ENCODE results near the gene LMF1.

LMF1 gene

GRCh38 chr16:1002399-1003166, 31.8 kb upstream of the LMF1 start:
- DNase-seq (peak; percentile 89), ATAC-seq (peak; percentile 85)

DNA sequence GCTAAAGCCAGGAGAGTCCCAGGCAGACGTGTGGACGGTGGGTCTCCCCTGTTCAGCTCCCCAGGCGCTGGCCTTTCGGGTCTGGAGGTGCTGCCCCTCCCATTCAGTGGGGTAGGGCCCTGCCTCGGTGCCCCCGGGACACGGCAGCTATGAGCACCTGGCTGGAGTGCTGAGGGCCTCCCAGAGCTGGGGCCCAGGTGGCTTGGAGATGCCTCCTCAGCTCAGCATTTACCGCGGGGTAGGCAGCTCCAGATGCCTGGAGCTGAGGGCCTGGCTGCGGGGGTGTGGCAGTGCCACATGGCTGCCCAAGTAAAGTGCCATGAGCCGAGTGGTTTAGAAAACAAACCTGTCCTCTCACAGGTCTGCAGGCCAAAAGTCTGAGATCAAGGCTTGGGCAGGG, 30.3 kb upstream of the LMF1 start:
- ATAC-seq: no peak
- no peak for DNase-seq

GRCh38 chr16:1000608-1001007, 29.8 kb upstream of the LMF1 start:
- DNase-seq (no peak), ATAC-seq (no peak)

DNA sequence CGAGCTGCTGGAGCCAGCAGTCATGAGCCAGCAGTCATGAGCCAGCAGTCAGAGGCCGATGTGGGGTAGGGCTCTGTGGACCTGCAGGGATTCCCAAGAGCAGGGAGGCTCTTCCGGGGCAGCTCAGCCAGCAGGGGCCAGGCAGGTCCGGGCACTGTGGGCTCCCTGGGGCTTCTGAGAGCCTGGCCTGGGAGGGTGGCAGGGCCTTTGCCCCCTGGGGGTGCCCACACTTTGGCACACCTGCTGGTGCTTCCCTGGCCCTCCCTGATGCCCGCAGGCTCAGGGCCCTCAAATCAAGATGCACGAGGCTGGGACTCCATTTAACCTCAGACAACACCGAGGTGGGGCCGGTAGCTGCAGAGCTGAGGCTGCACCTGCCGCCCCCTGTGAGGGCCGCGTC, 28.9 kb upstream of the LMF1 start:
- ATAC-seq (no peak), DNase-seq (no peak)

GRCh38 chr16:998615-999014, 27.8 kb upstream of the LMF1 start:
- DNase-seq (no peak), ATAC-seq (no peak)

DNA sequence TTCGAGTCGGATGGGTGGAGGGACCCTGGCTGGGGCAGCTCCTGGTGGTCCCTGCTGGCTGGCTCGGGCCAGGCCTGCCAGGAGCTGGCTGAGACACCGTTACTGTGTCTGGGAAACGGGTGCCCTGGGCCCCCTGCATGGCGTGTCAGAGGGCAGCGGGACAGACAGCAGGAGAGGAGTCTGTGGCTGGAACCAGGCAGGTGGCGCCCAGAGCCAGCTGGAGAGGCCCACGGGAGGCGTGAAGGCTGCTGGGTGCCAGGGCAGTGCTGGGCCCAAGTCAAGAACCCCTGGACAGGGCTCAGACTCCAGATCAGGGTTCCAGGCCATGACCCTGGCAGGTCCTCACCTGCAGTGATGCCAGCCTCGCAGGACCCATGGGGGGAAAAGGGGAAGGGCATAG, 27.4 kb upstream of the LMF1 start:
- ATAC-seq (no peak), DNase-seq (peak; percentile 33)

DNA sequence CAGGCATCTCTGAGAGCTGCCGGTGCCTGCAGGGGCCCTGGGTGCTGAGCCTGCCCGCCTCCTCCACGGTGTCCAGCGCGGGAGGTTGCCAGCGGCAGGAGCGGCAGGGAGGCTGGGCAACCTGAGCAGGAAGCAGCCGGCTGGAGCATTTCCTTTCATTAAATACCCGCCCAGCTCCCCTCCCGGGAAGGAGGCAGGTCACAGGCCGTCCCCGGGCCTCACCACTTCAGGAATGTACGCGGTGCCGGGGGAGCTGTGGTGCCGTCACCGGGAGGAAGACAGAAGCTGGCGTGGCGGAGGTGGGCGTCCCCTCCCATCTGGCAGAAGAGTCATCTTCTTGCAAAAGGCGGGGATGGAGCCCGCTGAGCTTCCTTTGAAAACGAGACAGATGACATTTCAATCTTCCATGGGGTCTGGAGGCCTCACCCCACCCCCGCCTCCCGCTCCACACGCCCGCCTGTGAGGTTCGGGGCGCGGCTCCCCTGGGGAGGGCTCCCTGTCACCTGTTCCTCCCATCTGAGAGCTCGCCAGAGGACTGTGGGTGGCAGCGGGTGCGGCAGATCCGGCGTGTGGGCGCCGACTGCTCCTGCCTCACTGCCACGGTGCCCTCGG, 26.8 kb upstream of the LMF1 start:
- ATAC-seq (peak; percentile 53), DNase-seq (peak; percentile 59)

- DNase-seq (no peak), ATAC-seq (no peak)
Measured at GRCh38 chr16:996681-997080, 25.9 kb upstream of the LMF1 start.

- DNase-seq: no peak
- ATAC-seq: no peak
Measured at GRCh38 chr16:995783-996182, 25.0 kb upstream of the LMF1 start.

DNA sequence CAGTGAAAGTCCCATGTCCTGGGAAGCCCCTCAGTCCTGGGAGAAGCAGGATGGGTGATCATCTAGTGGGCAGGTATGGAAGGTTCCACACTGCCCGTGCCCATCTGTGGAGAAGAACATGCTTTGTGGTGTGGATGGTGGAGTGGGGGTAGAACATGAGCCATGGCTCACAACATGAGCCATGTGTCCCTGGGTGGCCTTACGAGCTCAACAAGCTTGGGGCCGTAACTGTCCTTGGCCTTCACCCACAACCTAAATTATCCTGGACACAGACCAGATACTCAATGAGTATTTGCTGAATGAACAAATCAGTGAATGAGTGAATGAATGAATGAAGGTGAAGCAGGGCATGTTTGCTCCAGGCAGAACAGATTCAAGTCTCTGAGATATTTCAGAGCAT, 24.3 kb upstream of the LMF1 start:
- ATAC-seq (no peak), DNase-seq (no peak)

GRCh38 chr16:993731-994130, 22.9 kb upstream of the LMF1 start:
- no peak for DNase-seq

GRCh38 chr16:991773-992172, 21.0 kb upstream of the LMF1 start:
- no peak for ATAC-seq
- DNase-seq: no peak

More at GRCh38 chr16:993731-994130, 22.9 kb upstream of the LMF1 start:
- ATAC-seq: no peak

DNA sequence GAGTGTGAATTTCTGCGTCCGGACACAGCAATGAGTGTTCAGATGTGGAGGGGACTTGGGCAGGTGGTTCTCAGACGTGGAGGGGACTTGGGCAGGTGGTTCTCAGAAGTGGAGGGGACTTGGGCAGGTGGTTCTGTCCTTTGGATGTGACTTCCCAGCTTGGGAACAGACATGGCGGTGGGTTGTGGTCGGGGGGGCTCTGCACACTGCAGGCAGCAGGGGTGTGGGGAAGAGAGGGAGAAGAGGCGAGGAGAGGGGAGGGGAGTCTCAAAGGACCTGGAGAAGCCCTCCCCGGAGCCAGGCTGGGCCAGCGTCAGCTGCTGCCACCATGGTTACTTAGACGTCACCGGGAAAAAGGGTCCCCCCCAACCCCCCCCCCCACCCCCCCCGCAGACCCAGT, 20.6 kb upstream of the LMF1 start:
- ATAC-seq (no peak), DNase-seq (no peak)

DNA sequence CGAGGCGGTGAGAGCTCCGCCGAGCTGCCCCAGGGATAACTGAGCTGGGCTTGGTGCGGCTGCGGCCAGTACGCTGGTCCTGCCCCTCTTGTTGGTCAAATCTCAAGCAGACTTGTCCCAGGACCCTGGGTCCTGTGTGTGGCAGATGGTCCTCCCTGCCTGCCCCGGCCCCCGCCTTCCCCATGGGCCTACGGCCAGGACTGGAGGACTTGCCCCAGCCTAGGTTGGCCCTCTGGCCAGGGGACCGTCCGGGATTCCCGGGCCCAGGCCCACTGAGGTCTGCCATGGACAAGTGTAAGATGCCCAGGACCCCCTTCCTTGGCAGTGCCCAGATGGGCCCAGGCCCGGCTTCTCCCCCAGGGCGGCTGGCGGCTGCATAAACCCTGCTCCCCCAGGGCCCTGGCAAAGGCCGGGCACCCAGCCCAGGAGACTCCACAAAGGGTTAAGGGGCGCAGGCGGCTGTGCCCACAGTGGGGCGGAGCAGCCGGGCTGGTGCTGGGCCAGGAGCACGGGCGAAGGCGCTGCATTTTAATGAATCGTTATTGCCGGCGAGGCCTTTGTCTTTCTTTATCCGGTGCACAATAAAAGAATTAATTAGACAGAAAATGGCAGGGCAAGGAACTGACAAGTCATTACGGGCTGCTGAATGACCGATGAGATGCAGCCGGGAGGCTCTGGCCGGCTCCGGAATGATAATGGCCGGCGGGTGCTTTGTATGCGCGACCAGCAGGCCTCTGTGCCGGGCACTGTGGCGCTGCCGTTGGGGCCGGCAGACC, 19.9 kb upstream of the LMF1 start:
- ATAC-seq (no peak), DNase-seq (no peak)

DNA sequence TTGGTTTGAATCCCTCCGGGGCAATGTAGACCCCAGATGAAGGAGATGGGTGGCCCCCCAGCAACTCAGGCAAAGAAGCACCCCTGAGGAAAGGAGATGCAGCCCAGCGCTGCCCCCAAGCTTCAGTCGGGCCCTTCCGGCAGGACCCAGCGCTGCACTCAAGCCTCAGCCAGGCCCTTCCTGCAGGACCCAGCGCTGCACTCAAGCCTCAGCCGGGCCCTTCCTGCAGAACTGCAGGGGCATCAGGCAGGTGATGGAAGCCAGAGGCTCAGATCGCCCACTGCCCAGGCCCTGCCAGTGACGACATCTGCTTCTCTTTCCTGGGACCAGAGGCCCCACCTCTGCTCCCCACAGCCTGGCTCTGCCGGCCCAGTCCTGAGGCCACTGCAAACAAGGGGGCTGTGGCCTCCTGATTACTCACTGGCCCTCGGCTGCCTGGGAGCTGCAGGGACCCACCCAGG, 18.6 kb upstream of the LMF1 start:
- ATAC-seq (no peak), DNase-seq (no peak)

DNA sequence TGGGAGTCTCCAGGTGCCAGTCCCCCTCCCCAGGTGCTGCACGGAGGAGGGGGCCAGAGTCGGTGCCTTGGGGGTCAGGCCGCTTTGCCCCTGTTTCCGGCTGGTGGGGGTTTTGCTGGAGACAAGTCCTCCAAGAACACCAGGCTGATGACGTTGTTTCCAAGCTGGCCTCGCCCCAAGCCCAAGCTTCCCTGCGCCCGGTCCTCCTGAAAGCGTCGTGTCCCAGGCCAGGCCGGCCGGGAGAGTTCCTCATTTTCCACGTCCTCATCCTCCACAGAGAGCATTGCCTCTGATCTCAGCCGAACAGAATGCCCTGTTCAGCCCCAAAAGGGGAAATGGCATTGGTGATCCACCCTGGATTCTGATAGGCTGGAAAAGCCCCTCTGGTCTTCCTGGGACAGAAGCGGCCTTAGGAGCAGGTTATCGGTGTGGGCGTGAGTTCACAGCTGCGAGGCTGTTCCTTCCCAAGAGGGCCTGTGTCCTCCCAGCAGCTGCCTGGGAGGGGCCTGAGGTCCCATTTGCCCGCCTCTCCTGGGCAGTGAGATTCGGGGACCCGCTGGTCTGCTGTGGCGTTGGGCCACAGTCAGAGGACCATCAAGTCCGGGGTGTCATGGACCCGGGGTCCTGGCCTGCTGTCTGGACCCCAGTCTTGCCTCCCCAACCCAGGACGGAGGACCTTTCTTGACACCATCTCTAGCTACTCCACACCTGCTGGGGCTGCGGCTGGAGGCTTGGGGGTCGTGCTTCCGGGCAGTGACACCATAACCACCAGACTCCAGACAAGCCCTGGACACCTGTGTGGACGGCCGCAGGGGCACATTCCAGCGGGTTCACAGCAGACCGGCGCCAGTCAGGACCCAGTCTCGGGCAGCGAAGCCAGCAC, 17.9 kb upstream of the LMF1 start:
- ATAC-seq (no peak), DNase-seq (no peak)

DNA sequence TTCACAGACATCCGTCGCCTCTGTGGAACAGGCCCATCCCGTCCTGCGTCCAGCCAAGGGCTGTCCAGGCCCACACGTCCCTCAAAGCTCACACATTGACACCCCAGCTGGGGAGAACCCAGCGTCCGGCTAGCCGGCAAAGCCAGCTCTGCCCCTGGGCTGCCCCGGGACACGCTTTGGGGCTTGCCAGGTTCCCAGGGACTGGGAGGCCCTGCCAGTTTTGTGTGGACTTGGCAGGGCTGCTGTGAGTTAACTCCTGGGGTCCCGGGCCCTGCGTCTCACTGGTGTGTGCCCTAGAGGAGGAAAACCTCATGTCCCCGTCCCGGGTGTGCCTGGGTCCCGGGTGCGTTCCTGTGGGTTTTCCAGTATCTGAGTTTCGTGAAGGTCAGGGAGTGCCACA, 17.1 kb upstream of the LMF1 start:
- DNase-seq (no peak), ATAC-seq (no peak)

DNA sequence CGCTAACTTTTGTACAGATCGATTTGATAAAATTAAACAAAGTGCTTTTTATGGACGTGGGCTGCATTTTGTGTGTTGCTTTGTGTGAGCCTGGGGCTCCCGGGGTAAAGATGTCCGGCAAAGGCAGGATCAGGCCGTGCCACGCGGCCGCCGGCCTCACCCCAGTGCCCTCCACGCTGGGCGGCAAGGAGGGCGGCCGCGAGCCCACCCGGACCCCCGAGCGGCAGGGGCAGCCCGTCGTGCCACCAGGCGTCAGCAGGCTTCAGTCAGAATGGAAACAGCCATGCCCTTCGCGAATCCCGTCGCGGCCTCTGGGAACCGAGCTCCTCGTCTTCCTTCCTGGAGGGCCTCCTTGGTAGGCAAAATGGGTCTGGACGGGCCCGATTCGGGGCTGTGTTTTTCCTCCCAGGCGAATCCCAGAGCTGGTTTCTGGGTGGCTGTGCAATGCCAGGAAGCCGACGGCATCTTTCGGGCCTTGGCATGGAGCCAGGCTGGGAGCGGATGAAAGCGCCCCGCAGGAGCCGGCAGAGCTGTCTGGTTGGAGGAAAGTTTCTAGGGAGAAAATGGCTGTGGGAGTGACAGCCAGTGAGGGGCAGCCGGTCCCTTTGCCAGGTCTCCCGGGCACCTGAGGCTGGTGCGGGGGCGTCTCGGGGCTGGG, 16.3 kb upstream of the LMF1 start:
- ATAC-seq: no peak
- no peak for DNase-seq

DNA sequence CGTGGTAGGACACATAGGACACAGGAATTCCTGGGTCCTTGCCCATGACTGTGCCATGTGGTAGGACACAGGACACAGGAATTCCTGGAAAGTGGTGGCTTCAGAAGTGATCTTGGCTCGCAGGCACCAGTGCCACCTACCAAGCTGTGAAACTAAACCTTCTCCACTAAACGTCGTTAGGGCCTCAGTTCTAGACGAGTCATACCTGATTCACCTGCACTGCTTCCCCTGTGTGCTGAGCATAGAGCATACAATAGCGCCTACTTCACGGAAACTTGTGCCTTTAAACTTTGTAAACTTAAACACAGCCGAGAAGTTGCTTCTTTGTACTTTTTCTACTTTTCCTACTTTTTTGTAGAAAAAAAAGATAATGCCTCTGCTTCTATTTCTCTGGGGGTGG, 15.6 kb upstream of the LMF1 start:
- ATAC-seq (peak; percentile 63), DNase-seq (no peak)

- no peak for ATAC-seq
- DNase-seq: no peak
Measured at GRCh38 chr16:985646-986400, 15.0 kb upstream of the LMF1 start.

Measured in stimulated activated naive CD8-positive, alpha-beta T cell treated with anti-CD3 and anti-CD28 coated beads, Interleukin-15, Interleukin-2, amounts not matched to agents 100 U/mL and 50 U/mL, for 24 hours (primary cell).